SK-N-SH (cell line): Measurements from ENCODE around the gene C20orf141. TPM values are rescaled to one million over a fixed set of nuclear protein-coding genes. Genes with fewer than 3 reads are reported as not detected.

Experiments
- CTCF ChIA-PET: fragments of 300-600, 350-600 bp; formaldehyde crosslinking; extraction: SDS; loops from one replicate; lab custom pipeline; 2021; lab: Yijun Ruan, JAX
- POLR2A ChIA-PET: fragments of 350-600 bp; sonication (Branson Sonifier 250); formaldehyde crosslinking; extraction: SDS; loops from one replicate; lab custom pipeline; 2020; ENCODE audit warnings: antibody characterized with exemption, inconsistent platforms; lab: Yijun Ruan, JAX
- DNase-seq: peaks from one replicate; pipeline ENCODE4 v3.0.0; 2012
- H2AFZ ChIP-seq: fragments of 200-600 bp; sonication (generic); 2 replicates; pipeline ENCODE4 v1.8.1; 2016; ENCODE audit warnings: antibody characterized with exemption, mild to moderate bottlenecking, low read depth
- H3F3A ChIP-seq: fragments of 200-600 bp; sonication (generic); replicated peaks from 2 replicates; pipeline ENCODE3; 2016; ENCODE audit warnings: antibody characterized with exemption, mild to moderate bottlenecking; ENCODE audit not compliant: insufficient read depth
- H3K27ac ChIP-seq, 2 experiments: fragments of 200-500 bp in 1 of 2; fragments of 200-600 bp in 1 of 2; sonication (Bioruptor generic) in 1 of 2; sonication (generic), shearing (Covaris generic) in 1 of 2; 2 replicates each; pipeline versions ENCODE4 v1.5.1 to v1.6.1; 2014 to 2016; ENCODE audit warnings: low read depth in 2 of 2, inconsistent platforms in 1 of 2, low read length in 1 of 2, mild to moderate bottlenecking in 1 of 2, mixed read lengths in 1 of 2
- H3K27me3 ChIP-seq: fragments of 200-600 bp; sonication (generic), shearing (Covaris generic); 2 replicates; pipeline ENCODE4 v1.6.1; 2016; ENCODE audit warnings: mixed run types; ENCODE audit not compliant: insufficient read depth
- H3K36me3 ChIP-seq, 2 experiments: fragments of 200-500 bp in 1 of 2; fragments of 200-600 bp in 1 of 2; sonication (Bioruptor generic) in 1 of 2; sonication (generic) in 1 of 2; replicated peaks in 1 of 2; 2 replicates each; pipeline versions ENCODE3 to v1.5.1; 2014 to 2016; ENCODE audit warnings: low read length in 1 of 2, mild to moderate bottlenecking in 1 of 2; ENCODE audit not compliant: insufficient read depth in 2 of 2, control insufficient read depth in 1 of 2
- H3K4me1 ChIP-seq, 2 experiments: fragments of 200-500 bp in 1 of 2; fragments of 200-600 bp in 1 of 2; sonication (Bioruptor generic) in 1 of 2; sonication (generic), shearing (Covaris generic) in 1 of 2; 2 replicates each; pipeline versions ENCODE4 v1.5.1 to v1.6.1; 2014 to 2016; ENCODE audit warnings: low read depth in 1 of 2, low read length in 1 of 2, mixed run types in 1 of 2; ENCODE audit not compliant: insufficient read depth in 2 of 2, control insufficient read depth in 1 of 2
- H3K4me2 ChIP-seq: fragments of 200-600 bp; sonication (generic), shearing (Covaris generic); 2 replicates; pipeline ENCODE4 v1.6.1; 2017; ENCODE audit warnings: mixed run types
- H3K4me3 ChIP-seq, 2 experiments: fragments of 200-500 bp in 1 of 2; fragments of 200-600 bp in 1 of 2; sonication (Bioruptor generic) in 1 of 2; sonication (generic), shearing (Covaris generic) in 1 of 2; 2 replicates each; pipeline versions ENCODE4 v1.5.1 to v1.8.1; 2014 to 2016; ENCODE audit warnings: low read depth in 2 of 2, inconsistent platforms in 1 of 2, low read length in 1 of 2, mild to moderate bottlenecking in 1 of 2, mixed read lengths in 1 of 2, moderate library complexity in 1 of 2
- H3K79me2 ChIP-seq: fragments of 200-600 bp; sonication (generic); 2 replicates; pipeline ENCODE4 v1.8.1; 2017; ENCODE audit warnings: mild to moderate bottlenecking; ENCODE audit not compliant: insufficient read depth
- H3K9ac ChIP-seq: fragments of 200-600 bp; sonication (generic); 2 replicates; pipeline ENCODE4 v1.6.1; 2017; ENCODE audit warnings: mixed run types
- H3K9me2 ChIP-seq: fragments of 200-600 bp; sonication (generic); 2 replicates; pipeline ENCODE4 v1.6.1; 2017; ENCODE audit warnings: mixed run types
- H3K9me3 ChIP-seq: fragments of 200-600 bp; sonication (generic); 2 replicates; pipeline ENCODE4 v1.6.1; 2017; ENCODE audit warnings: mixed run types, mild to moderate bottlenecking, moderate library complexity
- H4K20me1 ChIP-seq: fragments of 200-600 bp; sonication (generic); 2 replicates; pipeline ENCODE4 v1.6.1; 2017; ENCODE audit warnings: mild to moderate bottlenecking, mixed run types; ENCODE audit not compliant: insufficient read depth
- ELF1 ChIP-seq: IDR thresholded peaks from 2 replicates; pipeline ENCODE4 v1.4.0; 2012
- FOSL2 ChIP-seq: IDR thresholded peaks from 2 replicates; pipeline ENCODE4 v1.4.0; 2012; ENCODE audit warnings: low read depth, mild to moderate bottlenecking, moderate library complexity, borderline replicate concordance
- GABPA ChIP-seq: IDR thresholded peaks from 2 replicates; pipeline ENCODE4 v1.4.0; 2012; ENCODE audit warnings: low read depth, mild to moderate bottlenecking
- JUND ChIP-seq: IDR thresholded peaks from 2 replicates; pipeline ENCODE4 v1.4.0; 2012
- MEF2A ChIP-seq: IDR thresholded peaks from 2 replicates; pipeline ENCODE4 v1.4.0; 2012; ENCODE audit warnings: low read depth, borderline replicate concordance
- NRF1 ChIP-seq: IDR thresholded peaks from 2 replicates; pipeline ENCODE4 v1.6.1; 2012; ENCODE audit warnings: low read depth, mild to moderate bottlenecking, low read length
- RAD21 ChIP-seq: IDR thresholded peaks from 2 replicates; pipeline ENCODE4 v1.6.1; 2012; ENCODE audit warnings: mild to moderate bottlenecking, low read length
- RCOR1 ChIP-seq: fragments of 150-350 bp; IDR thresholded peaks from 2 replicates; pipeline ENCODE4 v1.6.1; 2017; ENCODE audit warnings: antibody characterized with exemption, low read length
- SMC3 ChIP-seq: IDR thresholded peaks from 2 replicates; pipeline ENCODE4 v1.6.1; 2012; ENCODE audit warnings: low read depth, low read length, improper control_type of control experiment
- TAF1 ChIP-seq: IDR thresholded peaks from 2 replicates; pipeline ENCODE4 v1.6.1; 2012; ENCODE audit warnings: low read depth, mild to moderate bottlenecking, low read length, moderate library complexity, borderline replicate concordance
- WGBS: methylation state at CpG from one replicate; pipeline ENCODE4 v1.1.6; 2017; ENCODE audit warnings: low lambda C conversion rate; 5-methylcytosine and 5-hydroxymethylcytosine counted together
- polyA plus RNA-seq, 3 experiments: library from polyadenylated mRNA; depleted of rRNA; stranded (reverse); fragments of >200 nt; gene quantifications; 2 replicates each; pipeline ENCODE4 v1.2.3, GENCODE V29; 2012
- TF ChIP-seq, protein P1 (sequence below): IDR thresholded peaks from 2 replicates; pipeline ENCODE4; 2012
- TF ChIP-seq, protein P2 (sequence below): IDR thresholded peaks from 2 replicates; pipeline ENCODE4 v1.4.0; 2012; ENCODE audit warnings: low read depth
- TF ChIP-seq, protein P3 (sequence below): IDR thresholded peaks from 2 replicates; pipeline ENCODE4 v1.4.0; 2012; ENCODE audit warnings: low read depth, borderline replicate concordance
- TF ChIP-seq, protein P4 (sequence below): IDR thresholded peaks from 2 replicates; pipeline ENCODE4 v1.4.0; 2012; ENCODE audit warnings: low read depth, borderline replicate concordance

The C20orf141 gene
- polyA plus RNA-seq, 1 of the 3 experiments (the other 2 are of a cell fraction) = 1.2 TPM

- H3K79me2 ChIP-seq = no peaks in the 10 kb centered on the region
- H3K36me3 ChIP-seq = no peaks in the 10 kb centered on the region
- no peak overlapping the region for H3K9ac ChIP-seq
- POLR2A ChIA-PET = interaction anchor here (0.7 kb wide), 1 partner anchor 188 kb away, joined by 6 read pairs; no protein-coding TSS in a partner anchor
- H3K27ac ChIP-seq = no peak overlapping the region
- WGBS = 54% methylated on average over 6 of the region's 6 CpGs
- TF ChIP-seq RCOR1 (no peak), JUND (no peak), MEF2A (no peak), FOSL2 (no peak), TAF1 (no peak), NRF1 (no peak), GABPA (no peak), RAD21 (no peak), ELF1 (no peak)
- TF ChIP-seq, protein P1, sequence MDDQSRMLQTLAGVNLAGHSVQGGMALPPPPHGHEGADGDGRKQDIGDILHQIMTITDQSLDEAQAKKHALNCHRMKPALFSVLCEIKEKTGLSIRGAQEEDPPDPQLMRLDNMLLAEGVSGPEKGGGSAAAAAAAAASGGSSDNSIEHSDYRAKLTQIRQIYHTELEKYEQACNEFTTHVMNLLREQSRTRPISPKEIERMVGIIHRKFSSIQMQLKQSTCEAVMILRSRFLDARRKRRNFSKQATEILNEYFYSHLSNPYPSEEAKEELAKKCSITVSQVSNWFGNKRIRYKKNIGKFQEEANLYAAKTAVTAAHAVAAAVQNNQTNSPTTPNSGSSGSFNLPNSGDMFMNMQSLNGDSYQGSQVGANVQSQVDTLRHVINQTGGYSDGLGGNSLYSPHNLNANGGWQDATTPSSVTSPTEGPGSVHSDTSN = no peak
- TF ChIP-seq, protein P2, sequence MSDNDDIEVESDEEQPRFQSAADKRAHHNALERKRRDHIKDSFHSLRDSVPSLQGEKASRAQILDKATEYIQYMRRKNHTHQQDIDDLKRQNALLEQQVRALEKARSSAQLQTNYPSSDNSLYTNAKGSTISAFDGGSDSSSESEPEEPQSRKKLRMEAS = no peak
- TF ChIP-seq, protein P3, sequence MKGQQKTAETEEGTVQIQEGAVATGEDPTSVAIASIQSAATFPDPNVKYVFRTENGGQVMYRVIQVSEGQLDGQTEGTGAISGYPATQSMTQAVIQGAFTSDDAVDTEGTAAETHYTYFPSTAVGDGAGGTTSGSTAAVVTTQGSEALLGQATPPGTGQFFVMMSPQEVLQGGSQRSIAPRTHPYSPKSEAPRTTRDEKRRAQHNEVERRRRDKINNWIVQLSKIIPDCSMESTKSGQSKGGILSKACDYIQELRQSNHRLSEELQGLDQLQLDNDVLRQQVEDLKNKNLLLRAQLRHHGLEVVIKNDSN = no peak
- TF ChIP-seq, all 33 proteins: peak for 0
- Histone ChIP-seq H3K27me3 (no peaks in the 10 kb centered on the region), H3K4me3 (no peak overlapping the region), H3K4me1 (no peaks in the 10 kb centered on the region), H2AFZ (no peak overlapping the region), H3F3A (no peaks in the 10 kb centered on the region), H3K4me2 (no peak overlapping the region), H4K20me1 (no peaks in the 10 kb centered on the region), H3K9me2 (no peaks in the 10 kb centered on the region), H3K9me3 (no peaks in the 10 kb centered on the region)
- CTCF ChIA-PET = no interaction called here
- DNase-seq = no peak
Measured at GRCh38 chr20:2783908-2784566, 30.8 kb upstream of the C20orf141 start.

DNA sequence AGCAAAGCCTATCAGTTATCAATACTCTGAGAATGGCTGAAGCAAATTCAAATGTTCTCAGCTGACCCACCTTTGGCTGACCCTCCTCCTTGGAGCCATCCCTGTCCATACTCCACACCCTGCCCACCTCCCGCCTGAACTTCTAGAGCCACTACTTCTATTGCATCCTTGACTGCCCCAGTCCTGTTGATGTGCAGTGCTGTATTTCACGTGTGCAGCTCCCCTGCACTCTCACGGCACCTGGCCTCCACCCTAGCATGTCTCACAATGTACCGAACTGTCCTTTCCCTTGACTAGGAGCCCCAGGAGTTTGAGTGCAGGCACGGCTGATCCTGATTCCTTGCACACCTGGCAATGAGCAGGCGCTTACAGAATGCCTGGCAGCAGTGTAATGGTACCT, 21.3 kb upstream of the C20orf141 start:
- no peak for DNase-seq
- H3K4me3 ChIP-seq = no peak overlapping the region
- ChIA-PET POLR2A (interaction anchor here (1.2 kb wide), 1 partner anchor 20 kb away, joined by 3 read pairs; no protein-coding TSS in a partner anchor), CTCF (interaction anchor here (3.3 kb wide), 1 partner anchor 207 kb away, joined by 9 read pairs; no protein-coding TSS in a partner anchor)
- no peaks in the 10 kb centered on the region for H3K79me2 ChIP-seq
- no peak overlapping the region for H3K9ac ChIP-seq
- H4K20me1 ChIP-seq = no peaks in the 10 kb centered on the region
- H3K27me3 ChIP-seq = no peaks in the 10 kb centered on the region; the same call in 1 of the 2 replicates
- H3K36me3 ChIP-seq = peaks cover 0 to 19% of the 10 kb centered on the region in 2 experiments
- H3K27ac ChIP-seq = no peak overlapping the region
- H3K4me1 ChIP-seq = no peaks in the 10 kb centered on the region
- H3F3A ChIP-seq = no peaks in the 10 kb centered on the region
- no peaks in the 10 kb centered on the region for H3K9me2 ChIP-seq
- TF ChIP-seq FOSL2 (no peak), SMC3 (no peak), RCOR1 (no peak)
- TF ChIP-seq, protein P3 = no peak
- TF ChIP-seq, protein P4, sequence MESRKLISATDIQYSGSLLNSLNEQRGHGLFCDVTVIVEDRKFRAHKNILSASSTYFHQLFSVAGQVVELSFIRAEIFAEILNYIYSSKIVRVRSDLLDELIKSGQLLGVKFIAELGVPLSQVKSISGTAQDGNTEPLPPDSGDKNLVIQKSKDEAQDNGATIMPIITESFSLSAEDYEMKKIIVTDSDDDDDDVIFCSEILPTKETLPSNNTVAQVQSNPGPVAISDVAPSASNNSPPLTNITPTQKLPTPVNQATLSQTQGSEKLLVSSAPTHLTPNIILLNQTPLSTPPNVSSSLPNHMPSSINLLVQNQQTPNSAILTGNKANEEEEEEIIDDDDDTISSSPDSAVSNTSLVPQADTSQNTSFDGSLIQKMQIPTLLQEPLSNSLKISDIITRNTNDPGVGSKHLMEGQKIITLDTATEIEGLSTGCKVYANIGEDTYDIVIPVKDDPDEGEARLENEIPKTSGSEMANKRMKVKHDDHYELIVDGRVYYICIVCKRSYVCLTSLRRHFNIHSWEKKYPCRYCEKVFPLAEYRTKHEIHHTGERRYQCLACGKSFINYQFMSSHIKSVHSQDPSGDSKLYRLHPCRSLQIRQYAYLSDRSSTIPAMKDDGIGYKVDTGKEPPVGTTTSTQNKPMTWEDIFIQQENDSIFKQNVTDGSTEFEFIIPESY = no peak
- no peaks in the 10 kb centered on the region for H3K9me3 ChIP-seq
- 72% methylated on average over 6 of the region's 6 CpGs for WGBS
- no peak overlapping the region for H2AFZ ChIP-seq
- no peak overlapping the region for H3K4me2 ChIP-seq
